ENCODE measurements around the gene UNC45A.

Gene UNC45A

GRCh38 chr15:90968434-90968833, 33.3 kb downstream of the UNC45A start:
- DNase-seq = no peak

- no peak for DNase-seq
Observed at GRCh38 chr15:90970274-90970673, 35.2 kb downstream of the UNC45A start.

- DNase-seq = no peak
Observed at GRCh38 chr15:90972133-90972532, 37.0 kb downstream of the UNC45A start.

GRCh38 chr15:90974216-90974615, 39.1 kb downstream of the UNC45A start:
- no peak for DNase-seq

DNA sequence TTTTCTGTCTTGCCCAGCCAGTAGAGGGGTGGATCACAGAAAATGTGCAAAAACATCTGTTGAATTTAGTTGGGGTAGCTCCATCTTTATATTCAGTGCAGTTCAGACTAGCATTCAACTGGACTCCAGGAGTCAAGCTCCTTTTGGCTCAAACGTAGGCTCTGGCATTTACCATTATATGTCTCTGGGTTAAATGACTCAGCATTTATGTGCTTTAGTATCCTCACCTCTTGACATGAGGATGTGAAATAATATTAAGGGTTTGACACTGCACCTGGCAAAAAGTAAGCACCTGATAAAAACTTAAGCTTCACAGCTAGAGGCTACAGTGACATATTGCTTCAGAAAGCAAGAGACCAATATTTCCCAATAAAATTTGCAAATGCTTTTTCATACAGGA, 44.5 kb downstream of the UNC45A start:
- DNase-seq = no peak

- no peak for DNase-seq
Observed at GRCh38 chr15:90981681-90982080, 46.6 kb downstream of the UNC45A start.

- no peak for DNase-seq
Observed at GRCh38 chr15:90982135-90982534, 47.0 kb downstream of the UNC45A start.

- DNase-seq = no peak
Observed at GRCh38 chr15:90986790-90987507, 51.9 kb downstream of the UNC45A start.

GRCh38 chr15:90987561-90988141, 52.6 kb downstream of the UNC45A start:
- no peak for DNase-seq

- no peak for DNase-seq
Observed at GRCh38 chr15:90988296-90988695, 53.2 kb downstream of the UNC45A start.

DNA sequence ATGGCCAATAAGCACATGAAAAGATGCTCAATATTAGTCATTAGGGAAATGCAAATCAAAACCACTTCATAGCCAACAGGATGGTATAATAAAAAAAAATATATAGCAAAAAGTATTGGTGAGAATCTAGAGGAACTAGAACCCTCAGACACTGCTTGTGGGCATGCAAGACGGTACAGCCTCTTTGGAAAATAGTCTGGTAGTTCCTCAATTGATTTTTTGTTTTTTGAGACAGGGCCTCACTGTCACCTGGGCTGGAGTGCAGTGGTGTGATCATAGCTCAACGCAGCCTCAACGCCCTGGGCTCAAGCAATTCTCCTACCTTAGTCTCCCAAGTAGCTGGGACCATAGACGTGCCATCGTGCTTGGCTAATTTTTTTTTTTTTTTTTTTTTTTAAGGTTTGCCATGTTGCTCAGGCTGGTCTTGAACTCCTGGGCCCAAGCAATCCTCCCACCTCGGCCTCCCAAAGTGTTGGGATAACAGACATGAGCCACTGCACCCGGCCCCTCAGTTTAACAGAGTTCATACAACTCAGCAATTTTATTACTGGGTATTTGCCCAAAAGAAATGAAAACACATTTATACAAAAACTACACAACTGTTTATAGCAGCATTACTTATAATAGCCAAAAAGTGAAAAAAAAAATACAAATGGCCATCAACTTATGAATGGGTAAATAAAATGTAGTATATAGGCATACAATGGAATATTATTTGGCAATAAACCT, 54.1 kb downstream of the UNC45A start:
- DNase-seq = no peak

- DNase-seq = no peak
Observed at GRCh38 chr15:90990446-90990845, 55.4 kb downstream of the UNC45A start.

DNA sequence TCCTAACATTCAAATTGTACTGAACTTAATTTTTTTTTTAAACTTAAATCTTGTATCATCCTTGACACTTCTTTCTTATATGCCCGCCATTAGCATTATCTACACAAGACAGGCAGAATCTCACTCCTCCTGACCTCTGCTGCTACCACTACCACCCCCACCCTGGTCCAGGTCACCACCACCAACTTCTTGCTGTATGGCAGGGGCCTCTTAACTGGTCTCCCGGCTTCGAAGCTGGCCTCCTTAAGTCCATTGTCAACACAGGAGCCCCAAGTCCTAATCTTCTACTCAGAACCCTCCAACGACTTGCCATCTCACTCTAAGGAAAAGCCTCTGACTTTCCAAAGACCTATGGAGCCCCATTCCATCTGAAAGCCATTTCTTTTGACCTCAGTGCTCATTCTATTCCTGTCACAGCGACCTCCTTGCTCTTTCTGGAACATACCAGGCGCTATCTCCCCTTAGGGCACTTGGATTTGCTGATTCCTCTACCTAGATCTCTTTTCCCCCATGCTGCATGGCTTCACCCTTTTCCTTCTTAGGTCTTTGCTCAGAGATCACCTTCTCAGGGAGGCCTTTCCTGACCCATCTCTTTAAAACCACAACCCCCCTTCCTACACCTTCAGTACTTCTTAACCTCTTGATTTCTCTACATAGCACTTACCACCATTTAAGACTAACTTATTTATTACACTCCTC, 56.7 kb downstream of the UNC45A start:
- DNase-seq = no peak

DNA sequence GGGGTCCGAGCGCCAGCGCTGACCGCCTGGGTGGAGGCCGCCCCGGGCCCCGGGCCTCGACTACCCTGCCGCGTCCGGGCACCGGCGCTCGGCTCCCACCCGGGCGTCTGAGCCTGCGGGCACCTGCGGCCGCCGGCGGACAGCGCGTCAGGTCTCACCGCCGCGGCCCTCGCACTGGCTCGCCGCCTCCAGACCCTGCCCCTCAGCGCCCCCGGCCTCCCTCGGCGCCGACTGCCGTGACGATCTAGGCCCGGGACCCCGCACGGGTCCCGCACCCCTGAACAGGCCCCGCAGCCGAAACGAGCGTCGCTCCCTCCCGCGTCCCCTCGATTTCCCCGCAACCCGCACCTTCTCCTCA, 59.0 kb downstream of the UNC45A start:
- DNase-seq = no peak

DNA sequence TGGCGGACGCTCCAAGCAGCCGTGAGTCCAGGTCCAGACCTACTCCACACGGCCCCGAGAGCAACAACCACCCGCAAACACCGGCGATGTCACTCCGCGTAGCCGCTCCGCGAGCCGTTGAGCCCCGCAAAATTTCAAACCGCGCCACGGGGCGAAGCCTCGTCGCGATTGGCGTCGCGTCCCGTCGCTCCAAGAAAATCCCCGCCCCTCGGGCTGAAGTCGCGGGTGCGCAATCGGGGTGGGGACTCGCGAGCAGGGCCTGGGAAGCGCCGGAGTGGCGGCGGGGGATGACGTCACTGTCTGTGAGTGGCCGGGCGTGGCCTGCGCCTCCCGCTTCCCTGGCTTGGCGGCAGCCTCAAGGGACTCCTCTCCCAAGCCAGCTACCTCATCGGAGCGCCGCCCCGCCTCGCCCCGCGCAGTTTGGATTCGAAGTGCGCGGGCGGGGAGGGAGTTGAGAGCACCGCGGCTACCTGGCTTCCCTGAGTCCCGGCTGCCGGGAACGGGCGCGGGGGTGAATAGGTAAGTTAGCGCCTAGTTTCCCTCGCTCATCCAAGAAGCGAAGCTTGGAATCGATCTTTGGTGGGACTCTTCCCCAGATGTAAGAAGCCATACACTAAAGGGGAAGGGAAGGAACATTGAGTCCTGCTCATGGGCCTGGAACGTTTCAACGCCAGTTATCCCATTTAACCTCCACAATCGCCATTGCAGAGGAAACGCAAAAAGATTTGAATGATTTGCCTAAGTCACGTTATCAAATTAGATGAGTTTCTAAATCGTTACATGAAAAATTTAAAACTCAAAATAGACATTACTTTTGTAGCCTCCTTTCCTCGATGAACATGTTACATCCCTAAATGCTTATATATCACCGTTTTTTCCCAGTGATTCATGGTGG, 59.6 kb downstream of the UNC45A start, which contains the start of gene PRC1:
Gene PRC1, minus strand, starts transcription at position 119 of the 895 bp plus-strand sequence. Its CDS starts 118 bp downstream, at position 1.
- peak; percentile 95 to 96 for DNase-seq

DNA sequence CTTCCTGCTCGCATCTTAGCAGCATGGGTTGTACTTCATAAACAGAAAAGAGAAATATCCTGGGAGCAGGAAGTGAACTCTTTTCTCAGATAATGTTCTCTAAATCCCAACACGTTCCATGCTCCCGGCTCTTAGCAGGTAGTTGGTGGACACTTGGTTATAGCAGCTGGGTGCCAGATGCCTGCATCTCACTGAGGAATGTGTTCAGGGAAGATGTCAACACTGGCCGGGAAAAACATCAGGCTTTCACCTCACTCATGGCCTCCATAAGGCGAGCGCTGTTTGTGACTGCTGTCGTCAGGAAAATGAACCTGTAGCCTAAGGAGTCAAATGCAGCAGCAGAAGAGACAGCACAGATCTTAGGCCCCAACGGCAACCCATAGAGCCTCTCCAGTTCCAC, 63.7 kb downstream of the UNC45A start:
- no peak for DNase-seq

DNA sequence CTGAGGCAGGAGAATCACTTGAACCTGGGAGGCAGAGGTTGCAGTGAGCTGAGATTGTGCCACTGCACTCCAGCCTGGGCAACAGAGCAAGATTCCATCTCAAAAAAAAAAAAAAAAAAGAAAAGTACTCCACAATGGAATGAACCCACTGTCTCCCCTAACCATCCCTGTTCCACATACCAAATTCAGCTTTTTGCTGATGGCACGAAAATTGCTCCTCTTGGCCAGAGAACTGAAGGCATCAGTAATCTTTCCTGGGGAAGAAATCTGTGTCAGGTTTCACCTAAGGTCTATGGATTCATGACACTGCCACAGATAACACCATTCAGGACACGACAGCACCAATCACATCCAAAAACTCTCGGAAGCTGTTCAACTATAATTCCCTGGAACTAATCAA, 66.1 kb downstream of the UNC45A start:
- DNase-seq = no peak

Data from activated CD4-positive, alpha-beta T cell treated with anti-CD3 and anti-CD28 coated beads, Interleukin-2, amount 50 U/mL, for 4 hours (primary cell).